Mesendoderm (in vitro differentiated cells): Measurements from ENCODE around the gene HEPN1.

Experiments
- DNase-seq: peaks from one replicate; pipeline ENCODE4 v3.0.0; 2013
- H2AK5ac ChIP-seq: 2 replicates; pipeline ENCODE4 v1.6.1; 2013; ENCODE audit warnings: low read length, inconsistent platforms
- H2BK120ac ChIP-seq: 2 replicates; pipeline ENCODE4 v1.6.1; 2013; ENCODE audit warnings: low read depth, mild to moderate bottlenecking, low read length, moderate library complexity, mixed read lengths
- H2BK15ac ChIP-seq: replicated peaks from 2 replicates; pipeline ENCODE4 v1.6.1; 2013; ENCODE audit warnings: low read depth, mild to moderate bottlenecking, moderate library complexity
- H2BK5ac ChIP-seq: 2 replicates; pipeline ENCODE4 v1.6.1; 2013; ENCODE audit warnings: low read length, inconsistent platforms
- H3K18ac ChIP-seq: 2 replicates; pipeline ENCODE4 v1.6.1; 2013; ENCODE audit warnings: mild to moderate bottlenecking, low read length, mixed read lengths
- H3K23ac ChIP-seq: one replicate; pipeline ENCODE4 v1.6.1; 2013; ENCODE audit warnings: low read length
- H3K27ac ChIP-seq: 2 replicates; pipeline ENCODE4 v1.5.1; 2013; ENCODE audit warnings: low read depth, mild to moderate bottlenecking, inconsistent platforms, low read length, moderate library complexity
- H3K27me3 ChIP-seq: 2 replicates; pipeline ENCODE4 v1.6.1; 2013; ENCODE audit warnings: low read length, control low read depth, mild to moderate bottlenecking, inconsistent platforms; ENCODE audit not compliant: insufficient read depth, poor library complexity
- H3K36me3 ChIP-seq: 2 replicates; pipeline ENCODE4 v1.6.1; 2013; ENCODE audit warnings: low read length, inconsistent platforms; ENCODE audit not compliant: control insufficient read depth, insufficient read depth
- H3K4ac ChIP-seq: one replicate; pipeline ENCODE4 v1.6.1; 2013; ENCODE audit warnings: low read depth, mild to moderate bottlenecking, low read length, moderate library complexity
- H3K4me1 ChIP-seq: 2 replicates; pipeline ENCODE4 v1.6.1; 2013; ENCODE audit warnings: low read depth, low read length, inconsistent platforms; ENCODE audit not compliant: control insufficient read depth
- H3K4me2 ChIP-seq: 2 replicates; pipeline ENCODE4 v1.6.1; 2013; ENCODE audit warnings: low read length
- H3K4me3 ChIP-seq: 2 replicates; pipeline ENCODE4 v1.5.1; 2013; ENCODE audit warnings: mild to moderate bottlenecking, low read length
- H3K56ac ChIP-seq: one replicate; pipeline ENCODE4 v1.6.1; 2013; ENCODE audit warnings: low read length
- H3K79me1 ChIP-seq: 2 replicates; pipeline ENCODE4 v1.6.1; 2013; ENCODE audit warnings: low read length, inconsistent platforms
- H3K79me2 ChIP-seq: 2 replicates; pipeline ENCODE4 v1.6.1; 2013; ENCODE audit warnings: mild to moderate bottlenecking, low read length; ENCODE audit not compliant: control insufficient read depth, insufficient read depth
- H3K9ac ChIP-seq: 2 replicates; pipeline ENCODE4 v1.6.1; 2013; ENCODE audit warnings: low read length, inconsistent platforms
- H4K5ac ChIP-seq: one replicate; pipeline ENCODE4 v1.6.1; 2013; ENCODE audit warnings: low read length
- H4K8ac ChIP-seq: one replicate; pipeline ENCODE4 v1.6.1; 2013; ENCODE audit warnings: low read depth, mild to moderate bottlenecking, control low read depth, low read length, moderate library complexity
- WGBS: extraction: QIAGEN DNeasy Blood & Tissue Kit; methylation state at CpG from one replicate; pipeline ENCODE4 v1.1.7; 2013; ENCODE audit warnings: low lambda C conversion rate, missing lambda C conversion rate; ENCODE audit not compliant: insufficient coverage; ENCODE audit errors: extremely low coverage; 5-methylcytosine and 5-hydroxymethylcytosine counted together

HEPN1 gene

DNA sequence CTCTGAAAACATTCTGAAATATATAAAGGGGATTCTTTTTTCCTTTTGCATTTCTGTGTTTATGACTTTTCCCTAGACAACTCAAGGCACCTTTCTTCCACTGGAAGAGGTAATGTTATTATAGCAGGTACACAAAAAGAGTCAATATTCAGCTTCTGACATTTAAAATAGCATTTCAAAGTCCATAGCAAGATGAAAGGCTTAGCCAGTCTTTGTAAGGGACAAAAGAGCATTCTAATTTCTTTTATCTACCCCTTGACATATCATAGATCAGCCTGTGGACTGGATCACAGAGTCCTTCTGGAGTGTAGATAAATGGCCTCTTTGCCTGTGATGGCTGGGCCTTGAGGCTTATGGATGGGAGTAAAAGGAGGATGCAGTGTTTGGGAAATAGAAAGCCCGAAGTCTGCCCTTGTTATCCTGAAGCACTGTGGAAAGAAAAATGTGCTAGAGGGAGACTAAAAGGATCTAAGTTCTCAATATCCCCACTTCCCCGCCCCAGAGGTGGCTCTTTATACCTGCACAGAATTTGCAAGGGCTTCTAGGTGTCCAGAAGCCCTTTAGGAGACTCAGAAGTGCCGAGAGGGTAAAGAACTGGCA, 18.4 kb downstream of the HEPN1 start:
- Histone ChIP-seq H3K9ac (no peak overlapping the region), H3K4ac (no peak overlapping the region), H3K4me2 (no peak overlapping the region), H2BK120ac (no peak overlapping the region), H3K23ac (no peak overlapping the region), H4K5ac (no peak overlapping the region), H3K27me3 (no peaks in the 10 kb centered on the region), H2AK5ac (no peak overlapping the region), H3K36me3 (no peaks in the 10 kb centered on the region), H4K8ac (no peak overlapping the region), H3K18ac (no peak overlapping the region), H3K4me1 (no peaks in the 10 kb centered on the region), H3K79me1 (no peaks in the 10 kb centered on the region), H2BK15ac (no peak overlapping the region), H2BK5ac (no peak overlapping the region), H3K4me3 (no peak overlapping the region), H3K79me2 (no peaks in the 10 kb centered on the region), H3K56ac (no peak overlapping the region), H3K27ac (no peak overlapping the region)
- DNase-seq, result no peak
- no CpG with 5 or more reads among the region's 3 CpGs for WGBS

GRCh38 chr11:124938206-124938765, 19.2 kb downstream of the HEPN1 start:
- Histone ChIP-seq H3K4ac (no peak overlapping the region), H3K36me3 (no peaks in the 10 kb centered on the region), H3K9ac (no peak overlapping the region), H2BK5ac (no peak overlapping the region), H3K27ac (no peak overlapping the region), H4K8ac (no peak overlapping the region), H3K79me2 (no peaks in the 10 kb centered on the region), H3K4me1 (no peaks in the 10 kb centered on the region), H3K18ac (no peak overlapping the region), H3K23ac (no peak overlapping the region), H3K79me1 (no peaks in the 10 kb centered on the region), H2AK5ac (no peak overlapping the region), H3K56ac (no peak overlapping the region), H2BK120ac (no peak overlapping the region), H3K4me2 (no peak overlapping the region), H3K27me3 (no peaks in the 10 kb centered on the region), H2BK15ac (no peak overlapping the region), H4K5ac (no peak overlapping the region), H3K4me3 (no peak overlapping the region)
- no peak for DNase-seq
- no CpG with 5 or more reads among the region's 6 CpGs for WGBS

GRCh38 chr11:124938970-124939369, 19.9 kb downstream of the HEPN1 start:
- WGBS, result no CpG with 5 or more reads among the region's 6 CpGs
- Histone ChIP-seq H3K27ac (no peak overlapping the region), H3K18ac (no peak overlapping the region)

DNA sequence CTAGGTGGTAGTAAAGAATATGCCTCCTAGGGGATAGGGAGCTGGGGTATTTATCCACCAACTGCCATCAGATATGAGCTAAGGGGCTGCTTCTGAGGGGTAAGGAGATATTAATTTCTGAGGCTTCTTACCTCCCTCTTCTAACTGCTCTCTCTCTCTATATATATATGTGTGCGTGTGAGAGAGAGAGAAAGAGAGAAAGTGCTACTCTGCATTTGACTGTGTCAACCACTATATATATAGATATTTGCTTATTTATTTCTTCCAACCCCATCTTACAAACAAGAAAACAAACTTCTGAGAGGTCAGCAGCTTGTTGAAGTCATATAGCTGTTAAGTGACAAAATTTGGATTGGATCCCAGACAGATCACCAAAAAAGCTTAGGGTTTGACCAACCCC, 22.7 kb downstream of the HEPN1 start:
- H3K23ac ChIP-seq, result no peak overlapping the region
- no peak overlapping the region for H3K4ac ChIP-seq
- no peak overlapping the region for H2BK15ac ChIP-seq
- no peak overlapping the region for H3K18ac ChIP-seq
- H3K56ac ChIP-seq, result no peak overlapping the region
- H2AK5ac ChIP-seq, result no peak overlapping the region
- no peaks in the 10 kb centered on the region for H3K79me2 ChIP-seq
- no peaks in the 10 kb centered on the region for H3K79me1 ChIP-seq
- no peak overlapping the region for H2BK5ac ChIP-seq
- no peak overlapping the region for H4K8ac ChIP-seq
- H3K4me1 ChIP-seq, result no peaks in the 10 kb centered on the region
- no peak overlapping the region for H3K4me3 ChIP-seq
- no peak for DNase-seq
- no peak overlapping the region for H2BK120ac ChIP-seq
- H3K4me2 ChIP-seq, result no peak overlapping the region
- H3K27me3 ChIP-seq, result no peaks in the 10 kb centered on the region
- no peak overlapping the region for H3K9ac ChIP-seq
- no peak overlapping the region for H3K27ac ChIP-seq
- no peak overlapping the region for H4K5ac ChIP-seq
- H3K36me3 ChIP-seq, result no peaks in the 10 kb centered on the region
- WGBS, result no CpG with 5 or more reads among the region's 1 CpG

More at GRCh38 chr11:124938970-124939369, 19.9 kb downstream of the HEPN1 start:
- no peak overlapping the region for H3K9ac ChIP-seq
- H3K79me1 ChIP-seq, result no peaks in the 10 kb centered on the region
- no peak overlapping the region for H3K4me3 ChIP-seq
- H3K79me2 ChIP-seq, result no peaks in the 10 kb centered on the region
- no peaks in the 10 kb centered on the region for H3K36me3 ChIP-seq
- no peak overlapping the region for H3K23ac ChIP-seq
- no peak overlapping the region for H3K4ac ChIP-seq
- H2BK120ac ChIP-seq, result no peak overlapping the region
- H3K56ac ChIP-seq, result no peak overlapping the region
- no peaks in the 10 kb centered on the region for H3K27me3 ChIP-seq
- DNase-seq, result no peak
- H2BK5ac ChIP-seq, result no peak overlapping the region
- H2AK5ac ChIP-seq, result no peak overlapping the region
- no peaks in the 10 kb centered on the region for H3K4me1 ChIP-seq
- H3K4me2 ChIP-seq, result no peak overlapping the region
- H2BK15ac ChIP-seq, result no peak overlapping the region
- H4K5ac ChIP-seq, result no peak overlapping the region
- H4K8ac ChIP-seq, result no peak overlapping the region

GRCh38 chr11:124942466-124943253, 23.6 kb downstream of the HEPN1 start:
- Histone ChIP-seq H3K4me1 (no peaks in the 10 kb centered on the region), H3K79me2 (no peaks in the 10 kb centered on the region), H2BK15ac (no peak overlapping the region), H2AK5ac (no peak overlapping the region), H3K4me2 (no peak overlapping the region), H3K18ac (no peak overlapping the region), H2BK120ac (no peak overlapping the region), H3K4ac (no peak overlapping the region), H3K4me3 (no peak overlapping the region), H4K8ac (no peak overlapping the region), H3K27me3 (no peaks in the 10 kb centered on the region), H3K79me1 (no peaks in the 10 kb centered on the region), H3K56ac (no peak overlapping the region), H3K9ac (no peak overlapping the region), H3K27ac (no peak overlapping the region), H3K36me3 (no peaks in the 10 kb centered on the region), H3K23ac (no peak overlapping the region), H2BK5ac (no peak overlapping the region), H4K5ac (no peak overlapping the region)
- WGBS, result no CpG with 5 or more reads among the region's 6 CpGs
- no peak for DNase-seq
